Stimulated activated CD8-positive, alpha-beta memory T cell treated with anti-CD3 and anti-CD28 coated beads, Interleukin-4, amount 100 ng/mL, for 1 hour (primary cell): ENCODE data around the gene CEP78.

Experiments
- DNase-seq, 2 donors: peaks; one replicate each; pipeline ENCODE4 v3.0.0-alpha.2; 2020; ENCODE audit warnings: low read depth in 2 of 2, low spot score in 1 of 2

CEP78 gene

GRCh38 chr9:78306222-78307076 is 70.6 kb downstream of the CEP78 start:
- no peak for DNase-seq

DNA sequence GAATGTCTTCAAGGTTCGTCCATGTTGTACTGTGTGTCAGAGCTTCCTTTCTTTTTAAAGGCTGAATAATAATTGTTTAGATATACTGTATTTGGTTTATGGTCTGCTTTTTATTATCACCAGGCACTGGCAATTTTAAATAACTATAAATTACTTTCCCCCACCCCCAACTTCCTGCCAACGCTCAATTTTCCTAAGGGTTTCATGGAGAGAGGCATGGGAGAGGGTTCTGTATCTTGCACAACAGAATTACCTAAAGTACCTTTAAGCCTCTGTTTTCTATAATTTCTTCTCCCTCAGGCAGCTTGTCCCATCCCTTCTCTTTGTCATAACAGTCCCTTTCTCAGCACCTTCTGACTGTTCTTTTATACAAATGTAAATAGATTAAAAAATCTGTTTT is 71.5 kb downstream of the CEP78 start:
- no peak for DNase-seq

DNA sequence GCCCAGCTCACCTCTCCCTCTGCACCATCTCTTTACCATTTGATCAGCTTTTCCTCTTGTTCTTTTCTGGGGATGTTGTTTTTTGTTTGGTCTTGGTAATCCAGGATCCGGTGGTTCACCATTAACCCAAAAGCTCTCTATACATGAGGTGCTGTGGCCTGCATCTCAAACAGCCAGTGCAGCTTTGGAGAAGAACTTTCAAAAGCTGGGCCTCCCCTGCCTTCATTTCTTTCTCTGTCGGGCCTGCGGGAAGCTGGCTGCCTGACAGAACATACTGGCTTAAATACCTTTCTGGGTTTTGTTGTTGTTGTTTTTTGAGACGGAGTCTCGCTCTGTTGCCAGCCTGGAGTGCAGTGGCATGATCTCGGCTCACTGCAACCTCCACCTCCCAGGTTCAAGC is 73.2 kb downstream of the CEP78 start:
- no peak for DNase-seq

- DNase-seq, result no peak
Measured at GRCh38 chr9:78311075-78311474, 75.2 kb downstream of the CEP78 start.

DNA sequence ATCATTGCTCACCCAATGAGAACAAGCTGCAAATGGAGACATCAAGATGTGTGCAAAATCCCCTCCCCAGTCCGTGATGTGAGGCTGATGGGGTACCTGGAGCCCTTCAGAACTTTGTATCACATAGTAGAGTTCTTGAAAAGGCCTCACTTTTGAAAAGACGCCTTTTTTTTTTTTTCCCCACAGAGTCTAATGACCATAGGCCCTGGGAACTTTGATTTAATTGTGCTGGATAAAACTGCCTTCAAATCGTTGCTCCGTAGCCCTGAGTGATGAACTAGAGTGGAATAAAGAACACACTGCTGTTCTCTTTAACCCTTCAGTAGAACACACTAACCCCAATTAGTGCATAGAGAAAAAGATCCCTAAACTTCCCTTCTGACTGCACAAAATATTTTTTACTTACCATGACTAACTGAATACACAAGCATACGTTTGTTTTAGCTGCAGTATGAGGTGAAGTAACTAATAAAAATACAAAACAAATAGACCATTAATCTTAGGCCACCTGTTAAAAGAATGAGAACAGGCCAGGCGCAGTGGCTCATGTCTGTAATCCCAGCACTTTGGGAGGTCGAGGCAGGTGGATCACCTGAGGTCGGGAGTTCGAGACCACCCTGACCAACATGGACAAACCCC is 76.1 kb downstream of the CEP78 start:
- DNase-seq, result no peak

DNA sequence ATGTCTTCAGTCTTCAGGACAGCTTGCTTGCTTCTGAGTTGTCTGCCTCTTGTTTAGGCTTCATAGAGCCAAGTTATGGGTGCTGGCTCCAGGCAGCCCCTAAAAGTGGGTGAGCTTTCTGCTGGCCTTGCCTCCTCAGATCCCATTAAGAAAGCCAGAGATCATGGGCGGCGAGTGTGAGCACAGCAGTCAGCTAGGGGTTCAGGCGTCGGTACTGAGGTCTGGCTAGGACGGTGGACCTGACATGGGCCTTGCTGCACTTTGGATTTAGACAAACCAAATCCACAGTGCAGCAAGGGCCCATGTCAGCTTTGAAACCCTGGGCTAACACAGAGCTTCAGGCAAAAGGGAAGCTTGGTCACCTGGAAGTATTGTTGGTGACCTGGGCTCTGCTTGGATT is 78.7 kb downstream of the CEP78 start:
- DNase-seq, result no peak

- DNase-seq, result no peak
Measured at GRCh38 chr9:78314953-78315870, 79.3 kb downstream of the CEP78 start.

DNA sequence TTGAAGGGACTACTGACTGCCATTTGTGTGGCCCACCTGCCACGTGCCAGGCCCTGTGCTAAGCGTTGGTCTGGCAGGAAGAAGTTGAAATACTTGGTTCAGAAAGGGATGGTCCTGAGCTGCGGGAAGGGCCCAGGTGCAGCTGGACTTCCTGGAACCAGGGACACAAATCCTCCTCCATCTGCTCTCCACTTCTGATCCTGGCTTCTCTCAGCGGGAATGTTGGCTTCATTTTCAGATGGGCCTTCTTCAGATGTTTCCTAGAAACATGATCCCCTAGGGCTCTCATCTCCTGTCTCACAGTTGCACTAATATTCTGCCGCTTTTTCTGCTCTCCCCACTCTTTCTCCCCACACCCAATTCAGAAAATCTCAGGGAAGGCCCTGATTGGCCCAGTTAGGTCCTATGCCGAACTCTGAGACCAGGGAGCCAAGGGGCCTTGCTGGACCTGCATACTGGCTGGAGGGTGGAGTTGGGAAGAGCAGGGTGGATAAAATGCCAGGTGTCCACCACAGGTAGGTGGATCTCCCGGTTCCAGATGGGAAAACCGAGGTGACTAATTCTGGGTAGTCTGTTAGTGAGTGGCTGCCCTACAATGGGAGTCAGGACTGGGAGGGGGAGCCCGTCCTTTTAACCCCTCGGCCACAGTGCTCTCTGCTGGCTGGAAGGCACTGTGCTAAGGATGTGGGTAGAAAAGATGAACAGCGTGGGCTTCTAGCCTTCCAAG is 80.5 kb downstream of the CEP78 start:
- DNase-seq, result no peak

DNA sequence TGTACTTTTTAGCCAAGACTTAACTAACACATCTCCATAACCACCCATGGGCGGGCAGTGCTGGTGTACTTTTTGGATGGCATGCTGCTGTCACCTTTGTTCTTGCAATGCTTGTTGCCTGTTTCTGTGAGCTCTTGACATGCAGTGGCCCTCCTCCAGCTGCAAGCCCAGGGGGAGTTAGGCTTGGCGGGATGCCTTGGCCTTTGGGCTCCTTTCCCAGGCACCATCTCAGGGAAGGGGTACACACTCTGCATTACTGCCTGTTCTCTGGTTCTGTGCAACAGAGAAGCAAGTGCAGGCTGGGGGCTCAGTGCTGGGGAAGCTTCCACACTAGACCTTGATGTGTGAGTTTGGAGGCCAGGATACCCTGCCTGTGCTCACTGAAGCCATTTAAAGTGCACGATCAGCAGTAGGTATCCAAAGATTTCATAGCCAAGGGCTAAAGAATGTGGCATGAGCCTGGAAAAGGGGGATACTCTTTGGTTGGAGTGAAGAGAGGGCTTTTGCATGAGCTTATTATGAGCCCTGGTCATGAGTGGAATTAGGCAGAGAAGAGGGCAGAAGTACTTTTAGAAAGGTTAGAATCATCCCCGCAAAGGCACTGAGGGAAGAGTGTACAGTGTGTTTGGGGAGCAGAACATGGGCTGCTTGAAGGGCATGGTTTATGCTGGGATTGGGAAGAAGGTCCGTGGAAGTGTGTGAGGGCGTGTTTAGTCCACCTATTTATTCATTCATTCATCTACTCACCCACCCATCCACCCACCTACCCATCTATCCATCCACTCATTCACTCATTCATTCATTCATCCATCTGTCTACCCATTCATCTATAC is 83.5 kb downstream of the CEP78 start:
- no peak for DNase-seq

DNA sequence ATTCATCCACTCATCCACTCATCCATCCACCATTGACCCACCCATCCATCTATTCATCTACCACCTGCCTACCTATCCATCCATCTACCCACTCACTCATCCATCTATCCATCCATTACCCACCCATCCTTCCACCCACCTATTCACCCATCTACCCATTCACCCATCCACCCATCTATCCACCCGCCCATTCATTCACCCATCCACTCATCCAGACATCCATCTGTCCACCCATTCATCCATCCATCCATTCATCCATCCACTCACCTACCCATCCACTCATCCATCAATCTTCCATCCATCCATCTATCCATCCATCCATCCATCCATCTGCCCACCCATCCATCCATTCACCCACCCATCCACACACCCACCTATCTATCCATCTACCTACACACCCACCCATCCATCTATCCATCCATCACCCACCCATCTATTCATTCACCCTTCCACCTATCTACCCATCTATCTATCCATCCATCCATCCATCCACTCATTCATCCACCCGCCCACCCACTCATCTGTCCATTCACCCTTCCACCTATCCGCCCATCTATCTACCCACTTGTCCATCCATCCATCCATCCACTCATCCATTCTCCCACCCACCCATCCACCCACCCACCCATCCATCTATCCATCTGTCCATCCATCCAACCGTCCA is 84.3 kb downstream of the CEP78 start:
- no peak for DNase-seq

DNA sequence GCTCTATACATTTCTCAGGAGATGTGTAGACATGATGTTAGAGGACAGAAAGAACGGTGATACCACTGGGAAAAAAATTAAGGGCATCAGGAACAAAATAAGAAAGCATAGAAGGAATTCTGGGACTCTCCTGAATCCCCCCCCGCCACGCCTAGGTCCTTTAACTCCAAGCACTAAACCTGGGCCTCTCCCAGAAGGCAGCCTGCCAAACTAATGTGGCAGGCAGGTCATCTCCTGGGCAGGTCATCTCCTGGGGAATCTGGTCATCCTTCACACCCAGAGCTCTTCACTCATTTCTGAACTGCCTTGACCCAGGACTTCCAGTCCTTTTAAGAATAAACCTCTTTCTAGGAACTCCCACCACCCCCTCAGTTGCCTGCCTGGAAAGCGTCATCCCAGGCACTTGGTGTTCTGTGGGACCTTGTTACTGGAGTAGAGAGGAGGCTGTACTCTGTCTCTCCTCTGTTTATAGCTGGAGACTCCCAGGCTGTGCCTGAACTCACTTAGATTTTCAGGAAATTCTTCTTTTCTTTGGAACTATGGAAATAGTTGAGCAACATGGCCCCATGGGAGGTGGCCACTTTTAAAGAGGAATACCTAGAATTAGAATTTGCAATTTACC is 85.1 kb downstream of the CEP78 start:
- no peak for DNase-seq

- no peak for DNase-seq
Measured at GRCh38 chr9:78321505-78321904, 85.6 kb downstream of the CEP78 start.

GRCh38 chr9:78324068-78324650 is 88.3 kb downstream of the CEP78 start:
- DNase-seq, result no peak

DNA sequence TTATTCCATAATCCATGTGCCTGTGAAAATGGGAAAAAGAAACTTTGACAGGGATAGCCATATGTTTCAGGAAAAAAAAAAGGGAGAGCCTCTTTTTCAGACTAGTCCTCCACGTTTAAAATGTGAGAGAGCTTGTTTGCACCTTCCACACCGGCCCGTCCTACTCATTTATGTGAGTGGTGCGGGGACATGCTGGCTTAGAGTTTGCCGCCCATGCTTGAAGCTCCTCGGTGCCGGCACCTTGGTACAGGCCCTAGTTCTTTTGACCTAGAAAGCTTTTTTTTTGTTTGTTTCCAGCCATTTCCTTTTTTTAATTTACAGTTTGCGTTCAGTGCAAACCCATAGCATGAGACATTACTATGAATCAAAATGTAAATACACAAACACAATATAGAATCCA is 88.8 kb downstream of the CEP78 start:
- no peak for DNase-seq

DNA sequence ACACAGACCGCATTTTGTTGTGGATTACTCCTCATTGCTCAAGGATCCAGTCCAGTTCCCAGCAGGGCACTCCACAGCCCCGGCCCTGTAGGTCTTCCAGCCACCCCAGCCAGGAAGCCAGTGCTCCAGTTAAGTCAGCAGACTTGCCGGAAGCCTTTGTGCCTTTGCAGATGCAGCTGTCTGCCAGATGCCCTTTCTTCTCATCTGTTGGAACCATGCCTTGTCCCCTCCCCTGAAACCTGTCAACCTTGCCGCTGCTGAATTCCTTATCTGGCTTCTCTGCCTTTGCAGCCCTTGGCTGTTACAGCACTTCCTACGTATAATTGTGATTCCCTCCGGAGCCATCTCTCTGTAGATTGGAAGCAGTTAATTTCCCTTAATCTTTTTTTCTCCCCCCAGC is 89.5 kb downstream of the CEP78 start:
- no peak for DNase-seq

GRCh38 chr9:78325846-78326360 is 90.0 kb downstream of the CEP78 start:
- no peak for DNase-seq

- DNase-seq, result no peak
Measured at GRCh38 chr9:78326564-78326963, 90.7 kb downstream of the CEP78 start.
